NCI-H2171 (cell line): ENCODE results near the gene OTP.

Source experiments
- DNase-seq: peaks from one replicate; lab custom pipeline; 2025; lab: John Stamatoyannopoulos, UW

OTP gene

GRCh38 chr5:77637998-77638762 is at the start of gene OTP:
Gene OTP (minus strand): TSS chr5:77638713. CDS start chr5:77638549, 164 bp downstream.
- DNase-seq = no peak

GRCh38 chr5:77683171-77683732 is 44.7 kb upstream of the OTP start:
- no peak for DNase-seq

GRCh38 chr5:77670526-77670925 is 32.0 kb upstream of the OTP start:
- no peak for DNase-seq

GRCh38 chr5:77669677-77670076 is 31.2 kb upstream of the OTP start:
- no peak for DNase-seq

GRCh38 chr5:77663090-77663863 is 24.8 kb upstream of the OTP start:
- no peak for DNase-seq

GRCh38 chr5:77662635-77663034 is 24.1 kb upstream of the OTP start:
- DNase-seq = no peak

GRCh38 chr5:77658662-77659061 is 20.1 kb upstream of the OTP start:
- DNase-seq = no peak

- DNase-seq = no peak
Observed at GRCh38 chr5:77651343-77651742, 12.8 kb upstream of the OTP start.

GRCh38 chr5:77650686-77651085 is 12.2 kb upstream of the OTP start:
- DNase-seq = no peak

- no peak for DNase-seq
Observed at GRCh38 chr5:77649776-77650175, 11.3 kb upstream of the OTP start.

GRCh38 chr5:77645995-77646639 is 7.6 kb upstream of the OTP start:
- no peak for DNase-seq

- DNase-seq = no peak
Observed at GRCh38 chr5:77645158-77645994, 6.9 kb upstream of the OTP start.

- DNase-seq = no peak
Observed at GRCh38 chr5:77644371-77645157, 6.1 kb upstream of the OTP start.

GRCh38 chr5:77643654-77644370 is 5.3 kb upstream of the OTP start:
- DNase-seq = no peak

- no peak for DNase-seq
Observed at GRCh38 chr5:77642738-77643653, 4.5 kb upstream of the OTP start.

- DNase-seq = no peak
Observed at GRCh38 chr5:77641963-77642737, 3.6 kb upstream of the OTP start.

GRCh38 chr5:77641397-77641943 is 3.0 kb upstream of the OTP start:
- DNase-seq = no peak
